Endodermal cell (in vitro differentiated cells): ENCODE measurements around the gene RNF224. TPM values are rescaled to one million over a fixed set of nuclear protein-coding genes. Genes with fewer than 3 reads are reported as not detected.

Source experiments
- DNase-seq: peaks from one replicate; pipeline ENCODE4 v3.0.0-alpha.2; 2017
- H3K27ac ChIP-seq: 2 replicates; pipeline ENCODE4 v1.5.1; 2013; ENCODE audit warnings: mild to moderate bottlenecking, low read depth, low read length, moderate library complexity
- H3K27me3 ChIP-seq: 2 replicates; pipeline ENCODE4 v1.6.1; 2013; ENCODE audit warnings: mild to moderate bottlenecking, low read length, moderate library complexity; ENCODE audit not compliant: insufficient read depth, control insufficient read depth, poor library complexity, severe bottlenecking
- H3K36me3 ChIP-seq: 2 replicates; pipeline ENCODE4 v1.7.0; 2013; ENCODE audit warnings: mild to moderate bottlenecking, low read length, moderate library complexity; ENCODE audit not compliant: control insufficient read depth, insufficient read depth
- H3K4me1 ChIP-seq: one replicate; pipeline ENCODE4 v1.7.0; 2013; ENCODE audit warnings: low read length; ENCODE audit not compliant: control insufficient read depth, insufficient read depth
- H3K4me3 ChIP-seq: 2 replicates; pipeline ENCODE4 v1.5.1; 2013; ENCODE audit warnings: mild to moderate bottlenecking, low read length, moderate library complexity
- H3K9ac ChIP-seq: 2 replicates; pipeline ENCODE4 v1.6.1; 2013; ENCODE audit warnings: mild to moderate bottlenecking, low read length, moderate library complexity; ENCODE audit not compliant: poor library complexity, severe bottlenecking; ENCODE audit errors: extremely low read depth
- H3K9me3 ChIP-seq: 2 replicates; pipeline ENCODE4 v1.6.1; 2013; ENCODE audit warnings: mild to moderate bottlenecking, low read length, moderate library complexity; ENCODE audit not compliant: control insufficient read depth
- H3K27ac Mint-ChIP-seq: 2 replicates; pipeline ENCODE4 v1.8.0; 2020; ENCODE audit warnings: mixed read lengths
- H3K27me3 Mint-ChIP-seq: 2 replicates; pipeline ENCODE4 v1.8.0; 2021; ENCODE audit warnings: mild to moderate bottlenecking, mixed read lengths; ENCODE audit not compliant: insufficient read depth
- H3K36me3 Mint-ChIP-seq: 2 replicates; pipeline ENCODE4 v1.8.0; 2020; ENCODE audit warnings: low read depth, mixed read lengths
- H3K4me1 Mint-ChIP-seq: 2 replicates; pipeline ENCODE4 v1.8.0; 2020; ENCODE audit warnings: mixed read lengths
- H3K4me3 Mint-ChIP-seq: 2 replicates; pipeline ENCODE4 v1.8.0; 2020; ENCODE audit warnings: mild to moderate bottlenecking, moderate library complexity, mixed read lengths
- H3K9me3 Mint-ChIP-seq: 2 replicates; pipeline ENCODE4 v1.8.0; 2020; ENCODE audit warnings: mild to moderate bottlenecking, mixed read lengths
- CTCF ChIP-seq: fragments of 200-600 bp; sonication (generic); conservative IDR thresholded peaks from 2 replicates; pipeline ENCODE4 v1.5.0; 2021; ENCODE audit warnings: antibody characterized with exemption, mild to moderate bottlenecking
- WGBS, 2 experiments: methylation state at CpG; one replicate each; pipeline versions ENCODE4 v1.1.5 to v1.1.7; 2013; ENCODE audit warnings: missing lambda C conversion rate in 2 of 2, mixed read lengths in 1 of 2; ENCODE audit not compliant: insufficient coverage in 1 of 2, insufficient read length in 1 of 2; 5-methylcytosine and 5-hydroxymethylcytosine counted together
- total RNA-seq, 2 donors: library from RNA; stranded (reverse); fragmentation: NEBNext Ultra II Directional in 1 of 2; extraction: Animal tissue kit (Norgen Biotek cat#: 25700) in 1 of 2; gene quantifications; 2 replicates in 1 of 2; 3 replicates in 1 of 2; pipeline ENCODE4 v1.2.1, GENCODE V29; 2021

RNF224 gene
- total RNA-seq, 2 donors from 2014 or later: 0.24 to 0.38 TPM

GRCh38 chr9:137194388-137194787 is 32.9 kb upstream of the RNF224 start:
- H3K27ac ChIP-seq: no peak overlapping the region
- no peaks in the 10 kb centered on the region for H3K9me3 ChIP-seq
- Mint-ChIP-seq H3K27ac (no peak overlapping the region), H3K27me3 (no peaks in the 10 kb centered on the region), H3K4me3 (no peak overlapping the region), H3K36me3 (peaks cover 9% of the 10 kb centered on the region), H3K4me1 (peaks cover 15% of the 10 kb centered on the region), H3K9me3 (no peaks in the 10 kb centered on the region)
- no peak overlapping the region for H3K4me3 ChIP-seq
- no peaks in the 10 kb centered on the region for H3K27me3 ChIP-seq
- peaks cover 29% of the 10 kb centered on the region for H3K4me1 ChIP-seq
- no peak overlapping the region for H3K9ac ChIP-seq
- TF ChIP-seq CTCF: no peak
- 85 to 95% methylated on average over 3 to 16 of the region's 16 CpGs for WGBS, 2 experiments
- no peak for DNase-seq
- H3K36me3 ChIP-seq: peaks cover 14% of the 10 kb centered on the region

- H3K27ac ChIP-seq: no peak overlapping the region
- no peaks in the 10 kb centered on the region for H3K27me3 ChIP-seq
- DNase-seq: no peak
- WGBS, 2 experiments: 87 to 90% methylated on average over 4 to 10 of the region's 10 CpGs
- Mint-ChIP-seq H3K27me3 (no peaks in the 10 kb centered on the region), H3K9me3 (no peaks in the 10 kb centered on the region), H3K36me3 (peaks cover 9% of the 10 kb centered on the region), H3K4me1 (peaks cover 12% of the 10 kb centered on the region), H3K4me3 (no peak overlapping the region), H3K27ac (peak overlapping the region; percentile 79)
- peaks cover 25% of the 10 kb centered on the region for H3K4me1 ChIP-seq
- no peak for TF ChIP-seq CTCF
- no peak overlapping the region for H3K4me3 ChIP-seq
- peaks cover 12% of the 10 kb centered on the region for H3K36me3 ChIP-seq
- no peaks in the 10 kb centered on the region for H3K9me3 ChIP-seq
- H3K9ac ChIP-seq: no peak overlapping the region
Measured at GRCh38 chr9:137194909-137195308, 32.4 kb upstream of the RNF224 start.

GRCh38 chr9:137195525-137196220 is 31.6 kb upstream of the RNF224 start:
- Mint-ChIP-seq H3K9me3 (no peaks in the 10 kb centered on the region), H3K4me1 (peaks cover 12% of the 10 kb centered on the region), H3K27me3 (no peaks in the 10 kb centered on the region), H3K27ac (peak overlapping the region; percentile 79), H3K4me3 (no peak overlapping the region), H3K36me3 (peaks cover 6% of the 10 kb centered on the region)
- no peak for DNase-seq
- Histone ChIP-seq H3K36me3 (peaks cover 5% of the 10 kb centered on the region), H3K27me3 (no peaks in the 10 kb centered on the region), H3K4me1 (peaks cover 21% of the 10 kb centered on the region), H3K9ac (no peak overlapping the region), H3K4me3 (no peak overlapping the region), H3K27ac (no peak overlapping the region), H3K9me3 (no peaks in the 10 kb centered on the region)
- no peak for TF ChIP-seq CTCF
- WGBS, 2 experiments: 95 to 96% methylated on average over 13 to 21 of the region's 21 CpGs
